HG02763 (cell line): ENCODE measurements around the gene WDFY4.
A peak's percentile ranks its signal among the peaks of the same experiment; 100 is the strongest.

Source experiments
- ATAC-seq: cut with Tn5 transposase; IDR thresholded peaks from one replicate; pipeline ENCODE4 v1.9.1; 2021; ENCODE audit warnings: mild to moderate bottlenecking, moderate library complexity; ENCODE audit not compliant: unreplicated experiment

Gene WDFY4

GRCh38 chr10:48740015-48740707 is 55.5 kb downstream of the WDFY4 start:
- no peak for ATAC-seq

GRCh38 chr10:48740988-48741387 is 56.3 kb downstream of the WDFY4 start:
- ATAC-seq, result no peak

- no peak for ATAC-seq
These were observed 58.5 kb downstream of the WDFY4 start for GRCh38 chr10:48742891-48743860.

GRCh38 chr10:48744587-48744986 is 59.9 kb downstream of the WDFY4 start:
- no peak for ATAC-seq

- no peak for ATAC-seq
These were observed 61.1 kb downstream of the WDFY4 start for GRCh38 chr10:48745662-48746245.

GRCh38 chr10:48748573-48748972 is 63.9 kb downstream of the WDFY4 start:
- ATAC-seq, result no peak

- no peak for ATAC-seq
These were observed 64.6 kb downstream of the WDFY4 start for GRCh38 chr10:48749254-48749787.

- no peak for ATAC-seq
These were observed 65.3 kb downstream of the WDFY4 start for GRCh38 chr10:48750019-48750418.

- ATAC-seq, result no peak
These were observed 66.3 kb downstream of the WDFY4 start for GRCh38 chr10:48750991-48751390.

GRCh38 chr10:48751730-48752129 is 67.1 kb downstream of the WDFY4 start:
- ATAC-seq, result no peak

GRCh38 chr10:48758411-48758810 is 73.7 kb downstream of the WDFY4 start:
- no peak for ATAC-seq

GRCh38 chr10:48759113-48759901 is 74.6 kb downstream of the WDFY4 start:
- peak; percentile 71 for ATAC-seq

- ATAC-seq, result no peak
These were observed 76.3 kb downstream of the WDFY4 start for GRCh38 chr10:48760983-48761382.

- ATAC-seq, result no peak
These were observed 77.7 kb downstream of the WDFY4 start for GRCh38 chr10:48762064-48763042.

- ATAC-seq, result no peak
These were observed 78.8 kb downstream of the WDFY4 start for GRCh38 chr10:48763403-48763965.

- ATAC-seq, result no peak
These were observed 79.8 kb downstream of the WDFY4 start for GRCh38 chr10:48764486-48764885.

GRCh38 chr10:48765039-48765438 is 80.4 kb downstream of the WDFY4 start:
- no peak for ATAC-seq

GRCh38 chr10:48765527-48765926 is 80.9 kb downstream of the WDFY4 start:
- ATAC-seq, result no peak
